GM18502 (cell line): ENCODE data around the gene STUM.
A peak's percentile ranks its signal among the peaks of the same experiment; 100 is the strongest.
"Not testable (repeated sequence)": the region's sequence is repeated elsewhere in the genome, so short reads cannot be mapped to it uniquely, and the experiment has no call there.

Experiments used
- ATAC-seq: cut with Tn5 transposase; IDR thresholded peaks from one replicate; pipeline ENCODE4 v1.9.1; 2021; ENCODE audit warnings: mild to moderate bottlenecking; ENCODE audit not compliant: unreplicated experiment, poor library complexity

STUM gene

DNA sequence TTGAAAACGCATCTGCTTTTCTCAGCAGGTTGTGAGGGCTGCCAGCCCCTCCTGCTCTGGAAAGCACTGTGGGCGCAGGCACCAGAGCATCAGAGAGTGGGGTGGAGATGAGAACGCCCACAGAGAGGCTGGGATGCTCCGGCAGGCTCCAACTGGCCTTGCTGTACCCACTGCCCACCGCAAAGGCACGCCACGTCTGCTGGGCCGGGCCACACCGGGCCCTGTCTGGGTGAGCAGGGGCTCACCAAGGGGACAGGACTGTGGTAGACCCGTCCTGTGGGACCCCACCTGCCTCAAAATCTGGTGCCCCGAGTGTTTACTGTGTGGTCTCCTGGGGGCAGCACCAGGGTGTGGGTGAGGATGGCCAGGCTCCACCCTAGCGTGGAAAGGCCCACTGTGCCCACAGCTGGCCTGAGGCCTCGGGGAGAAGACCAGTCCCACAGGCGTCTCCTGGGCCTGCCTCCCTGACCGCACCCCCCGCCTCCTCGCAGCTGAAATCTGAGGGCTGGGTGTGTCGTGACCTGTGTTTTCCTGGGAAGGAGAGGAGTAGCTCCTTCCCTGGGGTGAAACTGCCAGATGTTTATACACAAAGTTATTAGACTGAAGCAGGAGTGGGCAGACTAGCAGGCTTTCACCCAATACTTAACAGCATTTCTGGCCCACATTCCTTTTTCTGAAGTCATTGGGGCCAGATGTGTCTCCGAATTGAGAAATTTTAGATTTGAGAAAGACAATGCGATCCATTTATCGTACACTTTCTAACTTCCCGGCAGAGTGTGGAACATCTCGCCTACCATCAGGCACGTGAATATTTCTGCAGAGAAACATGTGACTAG is 53.8 kb downstream of the STUM start:
- no peak for ATAC-seq

DNA sequence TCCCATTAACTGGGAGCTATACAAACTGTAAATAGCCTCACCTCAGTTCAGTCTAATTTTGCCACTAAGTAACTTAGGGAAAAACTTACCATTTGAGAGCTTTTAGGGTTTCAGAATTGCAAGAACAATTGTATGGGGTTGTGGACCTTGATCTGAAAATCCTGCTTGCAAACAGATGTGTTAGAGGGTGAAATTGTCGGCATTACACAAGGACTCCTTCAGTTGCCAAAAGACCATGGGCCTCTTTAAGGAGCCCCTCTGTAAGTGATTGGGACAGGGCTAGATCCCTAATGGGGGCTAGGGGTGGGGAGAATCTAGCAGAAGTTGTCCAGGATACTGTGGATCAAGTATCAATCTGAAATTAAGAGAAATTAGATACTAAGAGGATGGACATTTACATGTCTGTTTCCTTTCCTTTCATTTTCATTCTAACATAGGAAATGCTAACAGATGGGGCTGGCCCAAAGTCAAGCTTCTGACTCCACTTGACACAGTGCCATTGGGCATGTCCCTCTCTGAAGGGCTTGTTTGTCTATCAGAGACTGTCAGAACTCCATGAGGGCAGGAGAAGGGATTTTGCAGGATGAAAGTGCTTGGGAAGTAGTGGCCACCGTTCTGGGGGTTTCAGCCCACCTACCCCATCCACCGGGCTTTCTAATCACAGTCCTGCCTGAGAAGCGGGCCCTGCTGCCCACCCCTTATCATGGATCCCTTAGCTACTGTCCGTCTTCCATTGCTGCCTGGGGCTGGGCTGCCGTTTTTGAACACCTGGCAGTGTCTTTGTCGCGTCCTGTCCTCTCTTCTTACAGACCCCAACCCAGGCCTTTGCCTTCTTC is 54.7 kb downstream of the STUM start:
- ATAC-seq = no peak

DNA sequence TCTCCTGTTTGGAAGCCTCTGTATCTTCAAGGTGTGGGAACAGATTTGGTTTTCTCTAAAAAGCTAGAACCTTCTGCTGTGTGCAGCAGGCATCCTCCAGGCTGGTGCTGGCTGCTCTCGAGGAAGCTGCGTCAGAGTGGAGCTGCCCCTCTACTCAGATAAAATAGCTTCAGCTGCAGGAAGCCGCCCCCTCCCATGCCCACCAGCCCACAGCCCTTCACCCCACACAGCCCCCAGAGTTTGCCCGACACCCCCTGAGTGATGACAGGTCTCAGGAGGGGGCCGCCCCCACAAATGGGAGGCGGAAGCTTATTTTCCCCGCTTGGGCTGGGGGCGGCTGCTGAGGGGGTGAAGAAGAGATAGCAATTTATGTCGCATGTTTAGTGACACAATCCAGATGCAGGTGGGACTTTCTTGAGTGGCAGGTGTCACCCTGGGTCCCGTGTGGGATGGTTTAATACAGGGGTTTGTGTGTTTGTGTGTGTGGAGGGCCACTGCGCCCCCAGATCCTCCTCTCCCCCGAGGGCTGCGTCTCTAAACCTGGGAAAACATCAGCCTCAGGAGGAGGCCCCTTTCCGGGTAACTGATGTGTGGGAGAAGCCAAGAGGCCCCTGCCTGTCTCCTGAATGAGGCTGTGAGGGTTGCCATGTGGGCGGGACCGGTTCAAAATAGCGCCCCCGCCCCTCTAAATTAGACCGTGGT is 55.4 kb downstream of the STUM start:
- no peak for ATAC-seq

DNA sequence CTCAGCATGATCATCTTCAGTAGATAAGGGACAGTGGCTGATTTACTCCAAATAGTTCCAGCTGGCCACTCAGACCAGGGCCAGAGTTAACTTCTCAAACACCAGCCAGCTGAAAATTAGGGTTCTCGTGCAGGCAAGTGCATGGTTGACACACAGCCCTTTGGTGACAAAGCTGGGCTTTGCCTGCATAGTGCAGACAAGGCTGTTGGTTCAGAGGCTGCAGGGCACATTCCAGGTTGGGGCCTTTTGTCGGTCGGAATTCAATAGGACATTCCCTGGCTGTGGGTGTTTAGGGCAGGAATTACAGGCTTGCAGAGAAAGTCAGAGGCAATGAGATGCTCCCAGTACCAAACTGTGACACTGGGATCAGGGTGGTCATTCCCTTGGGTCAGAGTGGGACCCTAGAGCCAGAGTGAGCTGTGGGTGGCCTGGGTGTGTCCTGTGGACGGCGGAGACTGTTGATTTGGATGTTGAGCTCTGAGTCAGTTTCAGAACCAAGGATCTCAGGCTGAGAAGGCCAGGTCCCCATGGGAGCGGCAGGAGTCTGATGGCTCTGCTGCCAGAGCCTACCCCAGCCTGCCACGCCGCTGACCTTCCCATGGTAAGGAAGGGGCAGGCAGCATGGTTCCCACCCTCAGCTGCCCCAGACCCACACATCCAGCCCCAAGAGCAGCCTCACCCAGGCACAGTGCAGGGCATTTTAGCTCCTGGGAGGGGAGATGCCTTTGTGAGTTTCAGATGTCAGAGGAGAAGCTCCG is 56.2 kb downstream of the STUM start:
- ATAC-seq = no peak

DNA sequence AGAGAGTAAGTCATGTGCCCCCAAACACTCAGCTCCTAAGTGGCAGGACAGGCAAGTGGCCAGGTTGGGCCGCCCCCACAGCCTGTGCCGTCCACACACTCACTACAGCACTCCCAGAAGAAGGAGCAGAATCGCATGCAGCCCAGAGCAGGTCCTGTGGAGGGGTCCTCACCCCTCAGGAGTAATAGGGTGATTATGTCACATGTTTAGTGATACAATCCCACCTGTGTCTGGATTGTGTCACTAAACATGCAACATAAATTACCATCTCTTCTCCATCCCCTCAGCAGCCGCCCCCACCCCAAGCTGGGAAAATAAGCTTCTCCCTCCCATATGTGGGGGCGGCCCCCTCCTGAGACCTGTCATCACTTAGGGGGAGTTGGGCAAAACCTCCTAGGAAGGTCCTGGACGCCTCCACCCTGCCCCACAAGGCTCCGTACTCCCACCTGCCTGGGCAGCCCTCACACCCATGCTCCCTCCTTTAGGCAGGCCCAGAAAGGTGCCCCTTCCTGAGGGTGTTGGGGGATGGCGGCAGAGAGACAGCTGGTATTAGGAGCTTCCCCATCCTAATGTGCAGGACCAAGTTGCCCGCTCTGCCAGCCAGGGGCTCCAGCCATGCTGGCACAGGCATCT is 56.9 kb downstream of the STUM start:
- ATAC-seq = no peak

DNA sequence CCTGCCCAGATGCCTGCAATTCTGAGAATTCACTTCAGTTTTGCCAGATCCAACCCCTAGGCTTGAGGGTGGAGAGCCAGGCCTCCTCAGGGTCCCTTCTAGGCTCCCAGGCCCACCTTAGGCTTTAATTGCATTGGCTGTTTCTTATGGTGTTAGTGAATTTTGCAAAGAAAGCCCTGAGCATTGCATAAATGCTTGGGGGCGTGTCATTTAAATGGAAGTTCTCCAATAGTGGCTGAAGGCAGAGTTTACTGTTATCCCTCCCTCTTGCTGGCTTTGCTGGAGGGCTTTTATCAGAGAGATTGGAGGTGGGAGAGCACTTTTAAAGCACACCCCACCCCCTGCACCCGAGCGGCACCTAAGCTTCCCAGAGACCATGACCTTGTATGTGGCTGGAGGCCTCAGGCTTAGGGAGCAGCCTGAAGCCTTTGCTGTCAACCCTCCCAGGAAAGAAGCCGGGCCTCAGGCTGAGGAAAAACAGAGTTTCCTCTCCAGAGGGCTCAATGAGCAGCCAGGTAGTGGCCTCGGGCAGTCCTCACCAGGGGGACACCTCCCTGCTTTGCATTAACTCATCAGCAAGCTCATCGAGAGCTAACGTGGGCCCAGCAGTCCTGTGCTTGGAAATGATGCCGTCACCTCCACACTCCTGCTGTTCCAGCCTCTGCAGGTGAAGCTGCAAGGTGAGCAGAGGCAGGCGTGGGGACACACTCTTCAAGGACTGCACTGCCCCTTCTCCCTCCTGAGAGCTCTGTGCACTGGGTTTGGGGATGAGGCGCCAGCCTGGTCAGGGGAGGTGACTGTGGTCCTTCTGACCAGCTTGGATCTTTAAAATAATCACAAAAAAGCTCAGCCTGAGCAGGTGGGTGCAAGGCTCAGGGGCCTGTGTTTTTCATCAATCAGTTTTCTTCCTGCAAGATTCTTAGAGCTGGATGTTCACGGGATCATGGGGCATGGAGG is 58.0 kb downstream of the STUM start:
- ATAC-seq = no peak

DNA sequence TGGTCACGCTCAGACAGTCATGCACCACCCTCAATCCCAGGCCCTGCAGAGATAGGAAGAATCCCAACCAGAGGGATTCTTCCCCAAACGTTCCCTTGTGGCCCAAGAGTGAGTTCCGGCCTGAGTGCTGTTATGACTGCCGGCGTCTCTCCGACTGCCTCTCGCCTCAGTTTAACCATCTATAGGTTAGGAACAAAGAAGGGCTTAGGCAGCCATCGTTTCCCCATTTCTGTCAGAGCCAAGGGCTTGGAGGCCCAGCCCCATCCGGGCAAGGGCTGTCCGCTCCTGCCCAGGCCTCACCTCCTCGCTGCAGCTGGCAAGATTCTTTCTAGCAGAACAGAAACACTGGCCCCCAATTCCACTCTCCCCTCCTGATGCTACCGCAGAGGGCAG is 58.7 kb downstream of the STUM start:
- ATAC-seq = no peak

DNA sequence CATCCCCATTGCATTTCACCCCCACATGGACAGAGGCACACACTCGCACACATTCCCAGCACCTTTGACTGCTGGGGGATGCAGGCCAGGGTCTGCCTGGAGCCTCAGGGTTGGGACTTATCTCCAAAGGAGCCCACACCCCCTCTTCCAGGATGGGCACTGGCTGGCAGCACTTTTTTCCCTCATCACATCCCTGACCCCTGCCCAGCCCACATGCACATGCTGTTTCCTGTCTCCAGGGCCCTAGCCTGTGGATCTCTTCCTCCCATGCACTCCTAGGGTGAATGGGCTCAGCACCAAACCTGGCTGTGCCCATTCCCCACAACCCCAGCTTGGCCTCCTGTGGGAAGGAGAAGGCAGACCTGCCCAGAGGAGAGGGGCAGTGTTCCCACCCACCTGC is 59.3 kb downstream of the STUM start:
- no peak for ATAC-seq

DNA sequence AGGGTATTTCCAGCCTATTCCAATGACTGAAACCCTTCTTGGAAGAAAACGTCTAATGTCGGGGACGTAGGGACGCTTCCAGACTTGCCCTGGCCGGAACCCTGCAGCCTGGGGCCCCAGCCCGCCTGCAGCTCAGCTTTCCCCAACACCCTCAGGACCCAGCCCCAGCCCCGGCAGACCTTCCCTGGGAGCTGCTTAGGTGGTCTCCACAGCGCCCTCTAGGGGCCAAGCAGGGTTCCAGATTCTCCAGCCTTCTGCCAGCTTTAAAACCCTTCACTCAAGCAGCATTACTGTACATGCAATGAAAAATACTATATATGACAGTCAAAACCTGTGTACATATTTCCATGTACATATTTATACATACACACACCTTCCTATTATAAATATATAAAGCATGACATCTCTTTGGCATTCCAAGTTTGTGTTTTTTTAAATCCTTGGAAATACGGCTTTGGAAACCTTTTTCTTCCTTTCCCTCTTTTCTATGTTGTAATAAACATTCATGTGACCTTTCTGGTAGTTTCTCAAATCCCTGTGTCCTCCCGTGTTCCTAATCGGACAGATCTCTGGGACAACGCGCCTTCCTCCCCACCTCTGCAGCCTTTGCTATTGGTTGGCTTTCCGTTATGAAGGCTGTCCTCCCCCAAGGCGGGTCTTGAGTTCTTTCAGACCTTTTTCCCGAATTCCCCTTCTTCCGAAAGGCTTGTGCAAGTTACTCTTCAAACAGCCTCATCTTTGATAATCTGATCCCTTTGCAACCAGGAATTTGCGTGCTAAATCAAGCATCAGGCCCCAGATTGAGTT is 60.3 kb downstream of the STUM start:
- ATAC-seq = peak; percentile 66

DNA sequence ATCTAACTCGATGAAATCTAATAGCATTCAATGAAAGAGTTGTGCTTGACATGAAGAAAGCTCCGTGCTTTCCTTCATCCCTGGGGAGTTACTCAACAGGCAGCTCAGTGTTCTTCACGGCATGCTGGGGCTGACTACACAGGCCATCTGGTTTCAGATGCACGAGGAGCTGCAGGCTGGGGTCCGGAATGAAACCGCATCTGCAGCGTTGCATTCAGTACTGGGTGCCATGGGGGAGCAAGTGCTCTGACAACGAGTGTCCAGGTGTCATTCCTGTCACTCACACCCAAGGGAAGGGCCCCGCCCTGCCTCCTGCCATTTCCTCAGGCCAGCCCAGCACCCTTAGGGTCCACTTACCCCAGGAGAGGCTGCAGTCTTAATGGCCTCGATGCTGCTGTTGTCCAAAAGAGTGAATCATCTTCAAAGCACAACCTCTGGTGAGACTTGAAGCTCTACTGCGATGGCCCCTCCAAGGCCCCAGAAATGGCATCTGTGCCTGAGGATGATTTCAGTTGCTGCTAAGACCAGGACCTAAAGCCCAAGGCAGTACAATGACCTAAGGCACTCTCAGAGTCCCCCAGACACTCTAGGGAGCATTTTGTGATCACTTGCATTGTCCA is 61.4 kb downstream of the STUM start:
- no peak for ATAC-seq

DNA sequence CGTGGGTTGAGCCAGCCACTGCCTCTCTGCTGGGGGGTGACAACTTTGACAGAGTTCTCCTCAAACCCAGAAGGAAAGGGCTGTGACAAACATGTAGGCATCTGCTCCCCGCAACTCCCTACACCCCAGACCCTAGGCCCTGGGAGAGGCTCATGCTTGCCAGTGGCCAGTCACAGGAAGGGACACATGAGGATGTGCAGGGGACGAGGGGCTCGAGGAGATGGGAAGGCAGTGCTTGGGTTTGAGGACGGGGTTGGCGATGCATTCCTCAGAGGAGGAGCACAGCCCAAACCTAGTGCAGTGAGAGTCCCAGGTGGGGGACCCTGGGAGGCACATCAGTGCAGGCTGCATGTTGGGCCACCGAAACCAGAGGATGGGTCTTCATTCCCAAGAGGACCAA is 62.1 kb downstream of the STUM start:
- no peak for ATAC-seq

DNA sequence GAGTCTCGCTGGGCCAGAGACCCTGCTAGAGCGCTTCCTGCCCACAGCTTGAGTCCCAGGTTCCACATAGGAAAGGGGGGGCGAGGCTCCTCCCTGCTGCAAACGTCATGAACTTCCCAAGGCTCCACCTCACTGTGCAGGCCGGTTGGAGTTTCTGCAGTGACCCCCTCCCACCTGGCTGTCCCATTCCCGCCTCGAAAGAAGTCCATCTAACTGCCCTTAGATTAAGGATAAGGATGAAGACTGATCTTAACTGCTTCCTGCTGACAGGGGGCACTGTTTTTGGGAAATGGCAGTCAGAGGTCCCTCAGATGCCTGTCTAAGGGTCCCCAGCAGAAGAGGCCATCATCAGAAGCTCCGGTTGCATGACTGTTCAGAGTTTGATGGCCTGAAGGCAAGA is 62.7 kb downstream of the STUM start:
- ATAC-seq = no peak

DNA sequence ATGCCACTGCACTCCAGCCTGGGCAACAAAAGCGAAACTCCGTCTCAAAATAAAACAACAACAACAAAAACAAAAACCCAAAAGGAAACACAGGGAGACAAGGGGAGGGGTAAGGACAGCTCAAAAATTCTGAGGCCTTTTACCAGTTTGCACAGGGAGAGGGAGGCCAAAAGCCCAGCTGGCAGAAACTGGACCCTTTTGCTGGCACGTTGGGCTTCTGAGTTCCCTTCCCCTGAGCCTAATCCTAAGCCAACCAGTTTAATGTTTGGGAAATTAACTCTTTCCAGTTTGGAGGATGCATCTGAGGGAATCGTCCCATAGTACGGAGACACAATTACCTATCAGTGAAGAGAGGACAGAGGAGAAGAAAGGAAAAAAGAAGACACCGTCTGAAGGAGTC is 63.4 kb downstream of the STUM start:
- ATAC-seq = not testable (repeated sequence)

DNA sequence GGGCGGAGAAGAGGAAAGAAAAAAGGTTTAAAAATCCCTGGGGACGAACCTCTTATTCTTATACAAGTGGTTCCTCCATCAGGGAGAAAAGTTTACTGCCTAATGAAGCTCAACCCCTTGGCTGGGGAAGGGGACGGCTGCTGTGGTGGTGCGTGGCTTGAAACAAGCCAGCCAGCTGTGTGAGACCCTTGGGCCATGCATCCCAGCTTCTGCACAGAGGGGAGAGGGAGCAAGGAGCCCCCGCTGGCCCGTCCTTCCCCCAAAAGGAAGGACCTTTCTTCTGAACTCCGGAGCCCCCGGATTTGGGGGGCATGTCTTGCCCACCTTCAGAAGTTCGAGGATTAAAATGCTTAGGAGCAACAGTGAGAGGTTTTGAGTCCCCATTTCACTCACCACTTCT is 67.3 kb downstream of the STUM start:
- no peak for ATAC-seq

DNA sequence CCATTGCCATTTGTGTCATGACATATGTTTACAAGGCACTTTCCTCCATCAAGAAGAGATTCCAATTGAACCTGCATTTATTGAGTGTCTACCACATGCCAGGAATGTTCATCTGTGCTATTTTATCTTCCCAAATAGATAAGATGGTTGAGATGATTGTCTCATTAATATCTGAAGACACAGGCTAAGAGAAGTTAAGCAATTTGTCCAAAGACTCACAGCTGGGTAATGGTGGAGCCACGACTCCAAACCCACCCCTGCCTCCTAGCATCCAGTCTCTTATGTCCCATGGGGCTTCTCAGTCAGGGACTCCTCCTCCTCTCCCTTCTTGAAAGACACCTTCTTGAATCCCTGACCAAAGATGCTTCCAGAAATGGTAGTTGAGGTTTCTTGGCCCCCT is 68.1 kb downstream of the STUM start:
- ATAC-seq = no peak

DNA sequence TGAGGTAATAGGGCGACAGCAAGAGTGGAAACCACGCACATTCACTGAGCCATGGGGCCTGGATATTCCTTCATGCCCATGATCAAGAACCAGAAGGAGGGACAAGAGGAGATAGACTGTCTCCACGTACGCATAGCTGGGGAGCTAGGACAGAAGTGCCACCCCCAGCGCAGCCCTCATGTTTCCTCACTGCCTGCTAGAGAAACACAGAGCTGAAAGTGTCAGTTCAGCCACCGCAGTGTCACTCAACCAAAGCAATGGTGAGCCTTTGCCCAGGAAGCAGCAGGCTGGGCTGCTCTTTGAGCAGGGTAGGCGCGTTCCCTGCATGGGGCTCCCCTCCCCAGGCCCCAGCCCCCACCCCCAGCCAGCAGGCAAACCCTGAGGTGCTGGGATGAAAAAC is 68.5 kb downstream of the STUM start:
- ATAC-seq = no peak

DNA sequence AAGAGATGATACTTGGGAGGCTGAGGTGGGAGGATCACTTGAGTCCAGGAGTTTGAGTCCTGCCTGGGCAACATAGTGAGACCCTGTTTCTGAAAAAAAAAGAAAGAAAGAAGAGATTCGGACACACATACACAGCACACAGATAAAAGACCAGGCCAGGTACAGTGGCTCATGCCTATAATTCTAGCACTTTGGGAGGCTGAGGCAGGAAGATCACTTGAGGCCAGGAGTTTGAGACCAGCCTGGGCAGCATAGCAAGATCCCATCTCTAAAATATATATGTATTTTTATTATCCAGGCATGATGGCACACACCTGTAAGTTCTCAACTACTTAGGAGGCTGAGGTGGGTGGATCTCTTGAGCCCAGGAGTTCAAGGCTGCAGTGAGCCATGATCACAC is 69.2 kb downstream of the STUM start:
- ATAC-seq = not testable (repeated sequence)

DNA sequence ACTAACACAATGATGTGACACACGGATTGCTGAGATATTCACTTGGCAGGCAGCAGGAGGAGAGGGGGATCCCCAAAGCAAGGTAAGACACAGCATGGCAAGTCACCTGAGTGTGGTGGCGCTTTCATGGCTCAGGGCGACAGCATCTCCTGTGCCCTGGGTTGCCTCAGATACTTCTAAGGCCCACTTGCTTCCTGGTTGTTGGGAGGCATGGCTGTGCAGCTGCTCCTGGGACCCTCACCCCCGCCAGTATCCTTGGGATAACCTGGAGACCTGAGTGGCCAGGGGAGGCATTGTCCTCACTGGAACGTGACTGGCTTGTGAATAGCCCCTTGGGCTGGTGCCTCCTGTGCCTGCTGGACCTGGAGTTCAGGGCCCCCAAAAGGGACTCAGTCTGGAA is 69.8 kb downstream of the STUM start:
- no peak for ATAC-seq
